ENCODE data around the gene FSHR.

FSHR gene

GRCh38 chr2:49177194-49177593 lies 22.9 kb upstream of the FSHR start:
- WGBS (ENCODE audit: insufficient coverage), result 100% methylated on average over 1 of the region's 1 CpG
- POLR2A ChIA-PET, result no interaction called here
- no peak for DNase-seq
- H3K27ac ChIP-seq (ENCODE audit: insufficient read depth in 1 of 2, low read depth in 1 of 2, low read length in 2 of 2, poor library complexity in 1 of 2, severe bottlenecking in 2 of 2), result no peak overlapping the region
- H3K36me3 ChIP-seq (ENCODE audit: control insufficient read depth in 4 of 4, insufficient read depth in 4 of 4, low read length in 3 of 4), result no peaks in the 10 kb centered on the region
- H3K4me1 ChIP-seq (ENCODE audit: control extremely low read depth in 1 of 4, control insufficient read depth in 4 of 4, insufficient read depth in 4 of 4, low read length in 3 of 4), result no peaks in the 10 kb centered on the region
- no peaks in the 10 kb centered on the region for H3K9me3 ChIP-seq (ENCODE audit: control extremely low read depth in 1 of 5, control insufficient read depth in 4 of 5, insufficient read depth in 2 of 5, low read depth in 1 of 5, low read length in 4 of 5)
- CTCF ChIA-PET, result no interaction called here
- H3K4me3 ChIP-seq (ENCODE audit: control insufficient read depth in 1 of 7, extremely low read depth in 1 of 7, insufficient read depth in 4 of 7, low read depth in 2 of 7, low read length in 6 of 7), result no peak overlapping the region
- no peaks in the 10 kb centered on the region for H3K27me3 ChIP-seq (replicated peaks in 2 of 5; ENCODE audit: control insufficient read depth in 4 of 5, insufficient read depth in 5 of 5, low read length in 4 of 5)

GRCh38 chr2:49175831-49176230 lies 21.5 kb upstream of the FSHR start:
- 76% methylated on average over 3 of the region's 3 CpGs for WGBS (ENCODE audit: insufficient coverage)
- no peaks in the 10 kb centered on the region for H3K36me3 ChIP-seq (ENCODE audit: control insufficient read depth in 4 of 4, insufficient read depth in 4 of 4, low read length in 3 of 4)
- POLR2A ChIA-PET, result no interaction called here

DNA sequence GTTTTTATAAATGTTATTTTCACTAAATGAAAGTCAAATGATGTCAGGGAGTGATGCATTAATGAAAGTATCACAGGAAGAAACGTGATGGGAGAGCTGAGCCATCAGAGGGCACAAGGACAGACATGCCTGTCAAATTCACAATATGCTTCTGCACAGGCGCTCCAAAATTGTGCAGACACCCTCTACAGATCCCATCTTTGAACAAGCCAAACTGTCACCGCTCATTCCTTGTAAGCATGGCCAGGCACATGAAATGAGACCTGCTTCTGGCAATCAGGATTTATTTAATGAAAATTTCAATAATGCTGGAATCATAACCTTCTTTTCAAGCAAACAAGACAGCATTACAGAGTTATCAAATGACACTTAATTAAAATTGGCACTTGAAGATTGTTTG lies 20.4 kb upstream of the FSHR start:
- no peak for DNase-seq
- Histone ChIP-seq H3K9me3 (ENCODE audit: control extremely low read depth in 1 of 5, control insufficient read depth in 4 of 5, insufficient read depth in 2 of 5, low read depth in 1 of 5, low read length in 4 of 5) (no peaks in the 10 kb centered on the region), H3K4me3 (ENCODE audit: control insufficient read depth in 1 of 7, extremely low read depth in 1 of 7, insufficient read depth in 4 of 7, low read depth in 2 of 7, low read length in 6 of 7) (no peak overlapping the region), H3K36me3 (ENCODE audit: control insufficient read depth in 4 of 4, insufficient read depth in 4 of 4, low read length in 3 of 4) (no peaks in the 10 kb centered on the region), H3K27me3 (replicated peaks in 2 of 5; ENCODE audit: control insufficient read depth in 4 of 5, insufficient read depth in 5 of 5, low read length in 4 of 5) (no peaks in the 10 kb centered on the region), H3K4me1 (ENCODE audit: control extremely low read depth in 1 of 4, control insufficient read depth in 4 of 4, insufficient read depth in 4 of 4, low read length in 3 of 4) (no peaks in the 10 kb centered on the region), H3K27ac (ENCODE audit: insufficient read depth in 1 of 2, low read depth in 1 of 2, low read length in 2 of 2, poor library complexity in 1 of 2, severe bottlenecking in 2 of 2) (no peak overlapping the region)
- WGBS (ENCODE audit: insufficient coverage), result 90% methylated on average over 2 of the region's 3 CpGs
- CTCF ChIA-PET, result no interaction called here
- POLR2A ChIA-PET, result no interaction called here

More at GRCh38 chr2:49175831-49176230, 21.5 kb upstream of the FSHR start:
- Histone ChIP-seq H3K4me1 (ENCODE audit: control extremely low read depth in 1 of 4, control insufficient read depth in 4 of 4, insufficient read depth in 4 of 4, low read length in 3 of 4) (no peaks in the 10 kb centered on the region), H3K4me3 (ENCODE audit: control insufficient read depth in 1 of 7, extremely low read depth in 1 of 7, insufficient read depth in 4 of 7, low read depth in 2 of 7, low read length in 6 of 7) (no peak overlapping the region), H3K27ac (ENCODE audit: insufficient read depth in 1 of 2, low read depth in 1 of 2, low read length in 2 of 2, poor library complexity in 1 of 2, severe bottlenecking in 2 of 2) (no peak overlapping the region), H3K9me3 (ENCODE audit: control extremely low read depth in 1 of 5, control insufficient read depth in 4 of 5, insufficient read depth in 2 of 5, low read depth in 1 of 5, low read length in 4 of 5) (no peaks in the 10 kb centered on the region), H3K27me3 (replicated peaks in 2 of 5; ENCODE audit: control insufficient read depth in 4 of 5, insufficient read depth in 5 of 5, low read length in 4 of 5) (no peaks in the 10 kb centered on the region)
- CTCF ChIA-PET, result no interaction called here
- DNase-seq, result no peak

- CTCF ChIA-PET, result no interaction called here
These were observed 12.8 kb upstream of the FSHR start for GRCh38 chr2:49167131-49167530.

DNA sequence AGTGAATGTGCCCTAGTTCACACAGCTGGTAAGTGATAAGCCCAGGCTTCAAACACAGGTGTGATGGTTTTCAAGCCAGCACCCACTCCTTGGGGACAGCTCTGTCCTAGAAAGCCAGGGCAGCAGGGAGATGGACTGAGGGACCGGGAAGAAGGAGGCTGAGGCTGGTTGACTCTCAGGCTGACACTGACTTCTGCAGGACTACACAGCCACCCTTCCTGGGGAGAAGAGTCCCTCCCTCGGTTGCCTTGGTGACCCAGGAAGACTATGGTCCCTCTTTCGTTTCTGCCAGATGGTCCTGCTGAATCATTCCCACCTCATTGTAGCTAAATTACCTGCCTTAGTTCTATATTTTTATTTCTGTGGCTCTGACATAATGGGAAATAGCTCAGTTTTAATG lies 11.3 kb upstream of the FSHR start:
- Histone ChIP-seq H3K4me1 (ENCODE audit: control extremely low read depth in 1 of 4, control insufficient read depth in 4 of 4, insufficient read depth in 4 of 4, low read length in 3 of 4) (no peaks in the 10 kb centered on the region), H3K27ac (ENCODE audit: insufficient read depth in 1 of 2, low read depth in 1 of 2, low read length in 2 of 2, poor library complexity in 1 of 2, severe bottlenecking in 2 of 2) (no peak overlapping the region), H3K36me3 (ENCODE audit: control insufficient read depth in 4 of 4, insufficient read depth in 4 of 4, low read length in 3 of 4) (no peaks in the 10 kb centered on the region), H3K9me3 (ENCODE audit: control extremely low read depth in 1 of 5, control insufficient read depth in 4 of 5, insufficient read depth in 2 of 5, low read depth in 1 of 5, low read length in 4 of 5) (no peaks in the 10 kb centered on the region), H3K27me3 (replicated peaks in 2 of 5; ENCODE audit: control insufficient read depth in 4 of 5, insufficient read depth in 5 of 5, low read length in 4 of 5) (no peaks in the 10 kb centered on the region), H3K4me3 (ENCODE audit: control insufficient read depth in 1 of 7, extremely low read depth in 1 of 7, insufficient read depth in 4 of 7, low read depth in 2 of 7, low read length in 6 of 7) (no peak overlapping the region)
- DNase-seq, result no peak
- ChIA-PET CTCF (no interaction called here), POLR2A (no interaction called here)
- 52% methylated on average over 3 of the region's 3 CpGs for WGBS (ENCODE audit: insufficient coverage)

More at GRCh38 chr2:49167131-49167530, 12.8 kb upstream of the FSHR start:
- Histone ChIP-seq H3K27me3 (replicated peaks in 2 of 5; ENCODE audit: control insufficient read depth in 4 of 5, insufficient read depth in 5 of 5, low read length in 4 of 5) (no peaks in the 10 kb centered on the region), H3K4me1 (ENCODE audit: control extremely low read depth in 1 of 4, control insufficient read depth in 4 of 4, insufficient read depth in 4 of 4, low read length in 3 of 4) (no peaks in the 10 kb centered on the region), H3K27ac (ENCODE audit: insufficient read depth in 1 of 2, low read depth in 1 of 2, low read length in 2 of 2, poor library complexity in 1 of 2, severe bottlenecking in 2 of 2) (no peak overlapping the region), H3K4me3 (ENCODE audit: control insufficient read depth in 1 of 7, extremely low read depth in 1 of 7, insufficient read depth in 4 of 7, low read depth in 2 of 7, low read length in 6 of 7) (no peak overlapping the region), H3K9me3 (ENCODE audit: control extremely low read depth in 1 of 5, control insufficient read depth in 4 of 5, insufficient read depth in 2 of 5, low read depth in 1 of 5, low read length in 4 of 5) (no peaks in the 10 kb centered on the region), H3K36me3 (ENCODE audit: control insufficient read depth in 4 of 4, insufficient read depth in 4 of 4, low read length in 3 of 4) (no peaks in the 10 kb centered on the region)
- POLR2A ChIA-PET, result no interaction called here
- no peak for DNase-seq

GRCh38 chr2:49164729-49165128 lies 10.4 kb upstream of the FSHR start:
- H3K36me3 ChIP-seq (ENCODE audit: control insufficient read depth in 4 of 4, insufficient read depth in 4 of 4, low read length in 3 of 4), result no peaks in the 10 kb centered on the region
- no peaks in the 10 kb centered on the region for H3K9me3 ChIP-seq (ENCODE audit: control extremely low read depth in 1 of 5, control insufficient read depth in 4 of 5, insufficient read depth in 2 of 5, low read depth in 1 of 5, low read length in 4 of 5)
- no peaks in the 10 kb centered on the region for H3K27me3 ChIP-seq (replicated peaks in 2 of 5; ENCODE audit: control insufficient read depth in 4 of 5, insufficient read depth in 5 of 5, low read length in 4 of 5)
- H3K4me1 ChIP-seq (ENCODE audit: control extremely low read depth in 1 of 4, control insufficient read depth in 4 of 4, insufficient read depth in 4 of 4, low read length in 3 of 4), result no peaks in the 10 kb centered on the region
- H3K27ac ChIP-seq (ENCODE audit: insufficient read depth in 1 of 2, low read depth in 1 of 2, low read length in 2 of 2, poor library complexity in 1 of 2, severe bottlenecking in 2 of 2), result no peak overlapping the region
- DNase-seq, result no peak
- H3K4me3 ChIP-seq (ENCODE audit: control insufficient read depth in 1 of 7, extremely low read depth in 1 of 7, insufficient read depth in 4 of 7, low read depth in 2 of 7, low read length in 6 of 7), result no peak overlapping the region
- ChIA-PET POLR2A (no interaction called here), CTCF (no interaction called here)
- WGBS (ENCODE audit: insufficient coverage), result no CpG with 5 or more reads among the region's 1 CpG

DNA sequence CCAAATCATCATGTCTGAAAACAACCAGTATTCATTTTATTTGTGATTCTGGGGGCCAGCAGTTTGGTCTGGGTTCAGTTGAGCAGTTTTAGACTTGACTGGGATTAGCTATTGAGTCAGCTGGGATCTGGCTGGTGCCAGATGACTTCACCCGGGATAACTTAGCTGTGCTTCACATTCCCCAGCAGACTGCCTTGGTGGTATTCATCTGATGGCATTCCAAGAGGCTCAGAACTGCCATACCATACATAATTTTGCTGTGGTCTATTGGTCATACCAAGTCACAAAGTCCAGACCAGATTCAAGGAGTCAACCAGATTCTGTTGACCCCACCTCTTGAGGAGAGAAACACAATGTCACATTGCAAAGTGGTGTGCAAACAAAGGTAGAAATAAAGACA lies 7.8 kb upstream of the FSHR start:
- H3K4me3 ChIP-seq (ENCODE audit: control insufficient read depth in 1 of 7, extremely low read depth in 1 of 7, insufficient read depth in 4 of 7, low read depth in 2 of 7, low read length in 6 of 7), result no peak overlapping the region
- no peaks in the 10 kb centered on the region for H3K9me3 ChIP-seq (ENCODE audit: control extremely low read depth in 1 of 5, control insufficient read depth in 4 of 5, insufficient read depth in 2 of 5, low read depth in 1 of 5, low read length in 4 of 5)
- H3K36me3 ChIP-seq (ENCODE audit: control insufficient read depth in 4 of 4, insufficient read depth in 4 of 4, low read length in 3 of 4), result no peaks in the 10 kb centered on the region
- WGBS (ENCODE audit: insufficient coverage), result 100% methylated on average over 1 of the region's 1 CpG
- ChIA-PET CTCF (no interaction called here), POLR2A (no interaction called here)
- H3K27me3 ChIP-seq (replicated peaks in 2 of 5; ENCODE audit: control insufficient read depth in 4 of 5, insufficient read depth in 5 of 5, low read length in 4 of 5), result no peaks in the 10 kb centered on the region
- no peak overlapping the region for H3K27ac ChIP-seq (ENCODE audit: insufficient read depth in 1 of 2, low read depth in 1 of 2, low read length in 2 of 2, poor library complexity in 1 of 2, severe bottlenecking in 2 of 2)
- H3K4me1 ChIP-seq (ENCODE audit: control extremely low read depth in 1 of 4, control insufficient read depth in 4 of 4, insufficient read depth in 4 of 4, low read length in 3 of 4), result no peaks in the 10 kb centered on the region
- DNase-seq, result no peak

GRCh38 chr2:49154891-49155290 lies 576 bp upstream of the FSHR start:
- CTCF ChIA-PET, result no interaction called here
- POLR2A ChIA-PET, result no interaction called here
- Histone ChIP-seq H3K9me3 (ENCODE audit: control extremely low read depth in 1 of 5, control insufficient read depth in 4 of 5, insufficient read depth in 2 of 5, low read depth in 1 of 5, low read length in 4 of 5) (no peaks in the 10 kb centered on the region), H3K27ac (ENCODE audit: insufficient read depth in 1 of 2, low read depth in 1 of 2, low read length in 2 of 2, poor library complexity in 1 of 2, severe bottlenecking in 2 of 2) (no peak overlapping the region), H3K36me3 (ENCODE audit: control insufficient read depth in 4 of 4, insufficient read depth in 4 of 4, low read length in 3 of 4) (no peaks in the 10 kb centered on the region), H3K4me3 (ENCODE audit: control insufficient read depth in 1 of 7, extremely low read depth in 1 of 7, insufficient read depth in 4 of 7, low read depth in 2 of 7, low read length in 6 of 7) (no peak overlapping the region), H3K4me1 (ENCODE audit: control extremely low read depth in 1 of 4, control insufficient read depth in 4 of 4, insufficient read depth in 4 of 4, low read length in 3 of 4) (no peaks in the 10 kb centered on the region), H3K27me3 (replicated peaks in 2 of 5; ENCODE audit: control insufficient read depth in 4 of 5, insufficient read depth in 5 of 5, low read length in 4 of 5) (no peaks in the 10 kb centered on the region)
- WGBS (ENCODE audit: insufficient coverage), result 87% methylated on average over 6 of the region's 7 CpGs
- DNase-seq, result no peak

Data from common myeloid progenitor, CD34-positive (primary cell).